Gastroesophageal sphincter (tissue), 4 donors: Measurements from ENCODE around the gene ZNF830. TPM values are rescaled to one million over a fixed set of nuclear protein-coding genes. Genes with fewer than 3 reads are reported as not detected.
"Not testable (repeated sequence)": the region's sequence is repeated elsewhere in the genome, so short reads cannot be mapped to it uniquely, and the experiment has no call there.

Source experiments
- ATAC-seq: fragments of 150-250 bp; one replicate; pipeline ENCODE4 v1.9.1; 2016; ENCODE audit warnings: mild to moderate bottlenecking, moderate library complexity
- H3K27ac ChIP-seq, 4 donors: fragments of 200-600 bp; sonication (generic) in 3 of 4; 1 replicate in 3 of 4; 2 replicates in 1 of 4; pipeline ENCODE4 v1.5.1; 2016 to 2019
- H3K27me3 ChIP-seq: fragments of 200-600 bp; sonication (generic); one replicate; pipeline ENCODE4 v1.5.1; 2019
- H3K36me3 ChIP-seq, 2 donors: fragments of 200-600 bp; sonication (generic); one replicate each; pipeline ENCODE4 v1.5.1; 2019; ENCODE audit warnings: control low read depth in 1 of 2
- H3K4me1 ChIP-seq, 3 donors: fragments of 200-600 bp; sonication (generic); 1 replicate in 2 of 3; 2 replicates in 1 of 3; pipeline ENCODE4 v1.5.1; 2016 to 2019; ENCODE audit warnings: control low read depth in 2 of 3
- H3K4me3 ChIP-seq, 2 donors: fragments of 200-600 bp; sonication (generic); one replicate each; pipeline ENCODE4 v1.5.1; 2019; ENCODE audit warnings: mild to moderate bottlenecking in 1 of 2, moderate library complexity in 1 of 2
- H3K9me3 ChIP-seq, 3 donors: fragments of 200-600 bp; sonication (generic); one replicate each; pipeline ENCODE4 v1.5.1; 2017 to 2019; ENCODE audit warnings: control low read depth in 2 of 3
- CTCF ChIP-seq, 4 experiments: fragments of 200-600 bp in 2 of 4; fragments of 450-650 bp in 2 of 4; sonication (generic) in 1 of 4; IDR thresholded peaks; one replicate each; pipeline ENCODE4 v1.5.1; 2017 to 2019; ENCODE audit warnings: antibody characterized with exemption in 4 of 4, mild to moderate bottlenecking in 2 of 4, moderate library complexity in 2 of 4
- EP300 ChIP-seq: sonication (generic); formaldehyde crosslinking; IDR thresholded peaks from one replicate; pipeline ENCODE4 v1.6.1; 2017; ENCODE audit warnings: antibody characterized with exemption, mild to moderate bottlenecking
- POLR2A ChIP-seq, 2 donors: fragments of 450-650 bp; IDR thresholded peaks; one replicate each; pipeline ENCODE4 v1.6.1; 2017; ENCODE audit warnings: antibody characterized with exemption in 2 of 2, mild to moderate bottlenecking in 2 of 2, moderate library complexity in 1 of 2
- POLR2AphosphoS5 ChIP-seq: sonication (generic); formaldehyde crosslinking; IDR thresholded peaks from one replicate; pipeline ENCODE4 v1.6.1; 2017; ENCODE audit warnings: antibody characterized with exemption
- WGBS, 2 donors: methylation state at CpG; one replicate each; pipeline ENCODE4 v1.1.5; 2018; ENCODE audit warnings: low coverage in 1 of 2; 5-methylcytosine and 5-hydroxymethylcytosine counted together
- total RNA-seq, 4 donors: library from RNA; depleted of rRNA; stranded (reverse); fragments of >200 nt; gene quantifications; one replicate each; pipeline ENCODE4 v1.1.0, GENCODE V29; 2016

The ZNF830 gene
- total RNA-seq, 4 donors from 2014 or later: 12.7 to 15.0 (median 13.5) TPM

- Histone ChIP-seq H3K27me3 (no peaks in the 10 kb centered on the region), H3K9me3 (no peaks in the 10 kb centered on the region), H3K36me3 (peaks cover 0 to 13% of the 10 kb centered on the region in 2 donors), H3K4me1 (no peaks in the 10 kb centered on the region), H3K4me3 (no peak overlapping the region), H3K27ac (no peak overlapping the region)
- TF ChIP-seq POLR2A (IDR thresholded peaks at IDR 0.05) (no peak), CTCF (IDR thresholded peaks at IDR 0.05) (no peak), POLR2AphosphoS5 (no peak), EP300 (no peak)
- no peak for ATAC-seq
- 86 to 93% methylated on average over 3 to 4 of the region's 4 CpGs for WGBS, 2 donors
These were observed 40.7 kb upstream of the ZNF830 start for GRCh38 chr17:34920676-34921075.

GRCh38 chr17:34926661-34927060 lies 34.7 kb upstream of the ZNF830 start:
- WGBS, 2 donors: 60 to 91% methylated on average over 2 of the region's 3 CpGs
- Histone ChIP-seq H3K27ac (no peak overlapping the region), H3K9me3 (no peaks in the 10 kb centered on the region), H3K4me1 (no peaks in the 10 kb centered on the region), H3K4me3 (no peak overlapping the region), H3K27me3 (no peaks in the 10 kb centered on the region), H3K36me3 (peaks cover 0 to 33% of the 10 kb centered on the region in 2 donors)
- TF ChIP-seq EP300 (no peak), POLR2A (IDR thresholded peaks at IDR 0.05) (no peak), CTCF (IDR thresholded peaks at IDR 0.05) (no peak), POLR2AphosphoS5 (no peak)
- no peak for ATAC-seq

- TF ChIP-seq POLR2A (IDR thresholded peaks at IDR 0.05): no peak
- TF ChIP-seq POLR2AphosphoS5: no peak
- no peak for TF ChIP-seq EP300
- TF ChIP-seq CTCF (IDR thresholded peaks at IDR 0.05): no peak
- H3K9me3 ChIP-seq: no peaks in the 10 kb centered on the region
- H3K27ac ChIP-seq: no peak overlapping the region
- peaks cover 0 to 41% of the 10 kb centered on the region in 2 donors for H3K36me3 ChIP-seq
- ATAC-seq: no peak
- no peaks in the 10 kb centered on the region for H3K27me3 ChIP-seq
- no peaks in the 10 kb centered on the region for H3K4me1 ChIP-seq
- H3K4me3 ChIP-seq: no peak overlapping the region
These were observed 31.1 kb upstream of the ZNF830 start for GRCh38 chr17:34930283-34930682.

- WGBS, 2 donors: 77 to 89% methylated on average over 1 to 2 of the region's 4 CpGs
- H3K27me3 ChIP-seq, H3K36me3 ChIP-seq, H3K4me3 ChIP-seq, H3K4me1 ChIP-seq, H3K9me3 ChIP-seq, ATAC-seq, H3K27ac ChIP-seq: not testable (repeated sequence)
These were observed 10.6 kb upstream of the ZNF830 start for GRCh38 chr17:34950780-34951179.

GRCh38 chr17:34958438-34958837 lies 2.9 kb upstream of the ZNF830 start:
- peaks cover 0 to 21% (median 11%) of the 10 kb centered on the region in 3 donors for H3K4me1 ChIP-seq
- ATAC-seq: no peak
- H3K4me3 ChIP-seq: no peak overlapping the region
- H3K27me3 ChIP-seq: no peaks in the 10 kb centered on the region
- TF ChIP-seq CTCF (IDR thresholded peaks at IDR 0.05) (no peak), POLR2A (IDR thresholded peaks at IDR 0.05) (no peak), POLR2AphosphoS5 (no peak), EP300 (no peak)
- H3K27ac ChIP-seq: no peak overlapping the region
- H3K9me3 ChIP-seq: no peaks in the 10 kb centered on the region
- no peaks in the 10 kb centered on the region for H3K36me3 ChIP-seq
- 76 to 80% methylated on average over 1 of the region's 1 CpG for WGBS, 2 donors
